Measurements from ENCODE around the gene NLRP6. TPM values are rescaled to one million over a fixed set of nuclear protein-coding genes. Genes with fewer than 3 reads are reported as not detected.

NLRP6 gene
- total and polyA plus RNA-seq, 7 donors, result 0.33 to 3.3 (median 2.1) TPM; not detected in 3

GRCh38 chr11:287821-288477 lies 9.7 kb downstream of the NLRP6 start:
- DNase-seq, result peak; percentile 64
- Histone ChIP-seq H3K27me3 (peaks cover 6 to 47% (median 21%) of the 10 kb centered on the region in 3 donors), H3K9me3 (no peaks in the 10 kb centered on the region), H3K27ac (peak overlapping the region in 3 of 4 donors; percentile 42 to 70 (median 64)), H3K4me3 (peak overlapping the region; percentile 46 to 77 (median 68)), H3K4me1 (peaks cover 0 to 21% (median 17%) of the 10 kb centered on the region in 4 donors), H3K36me3 (peaks cover 0 to 4% (median 0%) of the 10 kb centered on the region in 4 donors)
- WGBS, 2 donors, result 10 to 17% methylated on average over 41 of the region's 41 CpGs
- intact Hi-C loops (cut with DNase I), result loop anchor here (2.0 to 5.0 kb wide), 4 partner anchors 36 to 164 kb away; partner anchors contain the start of genes PSMD13, PTDSS2 and SIRT3
- TF ChIP-seq EP300 (IDR thresholded peaks at IDR 0.05) (no peak), POLR2A (IDR thresholded peaks at IDR 0.05) (no peak), POLR2AphosphoS5 (IDR thresholded peaks at IDR 0.05) (no peak), CTCF (IDR thresholded peaks at IDR 0.05) (no peak)

DNA sequence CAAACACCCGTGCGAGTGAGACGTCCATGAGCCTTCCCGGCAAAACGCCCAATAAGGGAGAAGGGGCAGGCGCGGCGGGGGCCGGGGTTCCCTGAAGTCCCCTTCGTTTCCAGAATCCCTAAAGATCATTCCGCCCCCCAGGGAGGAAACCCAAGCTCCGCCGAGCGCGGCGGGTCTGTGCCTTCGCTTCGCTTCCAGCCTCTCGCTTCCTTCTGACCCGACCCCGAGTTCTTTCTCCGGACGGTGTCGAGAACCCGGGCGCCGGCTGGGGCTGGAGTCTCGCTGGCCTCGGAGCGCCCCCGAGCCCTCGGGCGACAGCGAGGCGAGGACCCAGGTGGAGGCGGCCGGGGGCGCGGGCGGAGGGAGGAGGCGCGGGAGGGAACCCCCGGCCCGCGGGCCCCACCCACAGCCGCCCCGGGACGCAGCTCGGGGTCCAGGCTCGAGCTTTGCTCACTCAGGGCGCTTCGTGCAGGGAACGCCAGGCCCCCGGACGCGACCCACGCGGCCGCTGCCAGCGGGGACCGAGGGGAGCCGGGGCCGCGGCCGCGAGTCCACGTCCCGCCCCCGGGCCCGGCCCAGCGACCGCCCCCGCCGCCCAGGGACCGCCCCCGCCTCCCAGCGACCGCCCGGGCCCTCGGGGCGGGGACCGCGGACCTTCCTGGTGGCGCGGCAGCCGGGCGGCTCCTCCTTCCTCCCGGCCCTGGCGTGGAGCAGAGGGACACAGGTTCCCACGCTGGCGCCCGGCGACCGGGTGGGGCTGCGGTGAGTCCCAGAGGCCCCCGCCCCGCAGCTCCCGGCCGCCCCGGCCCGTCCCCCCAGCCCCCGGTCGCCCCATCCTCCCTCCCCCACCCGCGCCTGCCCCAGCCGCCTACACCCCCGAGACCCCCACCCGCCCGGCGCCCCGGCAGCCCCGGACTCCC lies 10.5 kb downstream of the NLRP6 start, which contains the start of gene PGGHG:
Gene PGGHG, plus strand, starts transcription at position 649 of the 920 bp plus-strand sequence. CDS start 691 bp downstream, outside the sequence.
- Histone ChIP-seq H3K27ac (peak within 1 kb of the TSS; percentile 50 to 70 (median 66)), H3K27me3 (peaks cover 6 to 40% (median 19%) of the 10 kb centered on the region in 3 donors), H3K36me3 (peaks cover 0 to 11% (median 0%) of the 10 kb centered on the region in 4 donors), H3K9me3 (no peaks in the 10 kb centered on the region), H3K4me1 (peaks cover 0 to 21% (median 17%) of the 10 kb centered on the region in 4 donors), H3K4me3 (peak within 1 kb of the TSS; percentile 46 to 77 (median 68))
- DNase-seq, result peak; percentile 87
- intact Hi-C loops (cut with DNase I), result loop anchor here (2.0 to 5.0 kb wide), 4 partner anchors 36 to 164 kb away; partner anchors contain the start of genes PSMD13, PTDSS2 and SIRT3
- 1% methylated on average over 112 of the region's 112 CpGs for WGBS, 2 donors
- TF ChIP-seq EP300 (IDR thresholded peaks at IDR 0.05) (no peak), POLR2AphosphoS5 (IDR thresholded peaks at IDR 0.05) (peak in 2 of 4 donors; percentile 12 to 35)

- Histone ChIP-seq H3K9me3 (no peaks in the 10 kb centered on the region), H3K27me3 (peaks cover 4 to 34% (median 13%) of the 10 kb centered on the region in 3 donors), H3K27ac (peak overlapping the region; percentile 50 to 70 (median 64)), H3K4me1 (peaks cover 0 to 21% (median 17%) of the 10 kb centered on the region in 4 donors), H3K4me3 (peak overlapping the region; percentile 46 to 77 (median 68)), H3K36me3 (peaks cover 0 to 14% (median 0%) of the 10 kb centered on the region in 4 donors)
- intact Hi-C loops (cut with DNase I), result loop anchor here (2.0 to 5.0 kb wide), 4 partner anchors 37 to 163 kb away; partner anchors contain the start of genes PSMD13, PTDSS2 and SIRT3
- DNase-seq, result peak; percentile 67
- no peak for TF ChIP-seq EP300 (IDR thresholded peaks at IDR 0.05)
- no peak for TF ChIP-seq POLR2A (IDR thresholded peaks at IDR 0.05)
- TF ChIP-seq CTCF (IDR thresholded peaks at IDR 0.05), result no peak
- no peak for TF ChIP-seq POLR2AphosphoS5 (IDR thresholded peaks at IDR 0.05)
- 13 to 20% methylated on average over 14 of the region's 14 CpGs for WGBS, 2 donors
Measured at GRCh38 chr11:289398-289711, 11.1 kb downstream of the NLRP6 start.

DNA sequence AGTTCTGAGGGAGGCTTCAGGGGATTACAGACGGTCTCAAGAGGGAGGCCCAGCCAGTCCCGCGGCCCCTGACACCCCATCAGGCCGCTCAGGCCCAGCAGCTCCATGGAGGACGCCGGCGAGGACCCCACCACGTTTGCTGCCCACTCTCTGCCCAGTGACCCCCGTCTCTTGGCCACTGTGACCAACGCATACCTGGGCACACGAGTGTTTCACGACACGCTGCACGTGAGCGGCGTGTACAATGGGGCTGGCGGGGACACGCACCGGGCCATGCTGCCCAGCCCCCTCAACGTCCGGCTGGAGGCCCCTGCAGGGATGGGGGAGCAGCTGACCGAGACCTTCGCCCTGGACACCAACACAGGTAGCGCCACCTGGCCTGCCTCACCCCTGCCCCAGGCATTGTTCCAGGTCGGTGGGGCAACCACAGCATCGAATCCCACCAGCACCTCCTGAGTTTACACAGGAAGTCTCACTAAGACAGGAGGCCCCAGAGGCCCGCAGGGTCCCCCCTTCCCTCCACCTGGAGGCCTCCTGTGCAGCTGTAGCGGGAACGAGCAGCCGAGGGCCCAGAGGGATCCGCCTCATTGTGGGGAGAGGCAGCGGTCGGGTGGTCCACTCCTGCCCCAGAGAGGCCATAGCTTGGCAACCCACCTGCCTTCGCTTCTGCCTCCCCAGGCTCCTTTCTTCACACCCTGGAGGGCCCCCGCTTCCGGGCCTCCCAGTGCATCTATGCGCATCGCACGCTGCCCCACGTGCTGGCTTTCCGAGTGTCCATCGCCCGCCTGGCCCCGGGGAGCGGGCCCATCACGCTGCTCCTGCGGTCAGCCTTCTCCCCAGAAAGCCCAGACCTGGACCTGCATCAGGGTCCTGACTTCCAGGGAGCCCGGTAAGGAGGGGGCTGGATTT lies 11.8 kb downstream of the NLRP6 start:
- peak; percentile 65 for DNase-seq
- Histone ChIP-seq H3K9me3 (no peaks in the 10 kb centered on the region), H3K27me3 (peaks cover 0 to 28% (median 8%) of the 10 kb centered on the region in 3 donors), H3K27ac (peak overlapping the region in 2 of 4 donors; percentile 64 to 65), H3K4me1 (peaks cover 0 to 21% (median 17%) of the 10 kb centered on the region in 4 donors), H3K36me3 (peaks cover 0 to 14% (median 0%) of the 10 kb centered on the region in 4 donors), H3K4me3 (peak overlapping the region; percentile 46 to 77 (median 68))
- intact Hi-C loops (cut with DNase I), result loop anchor here (2.0 to 5.0 kb wide), 4 partner anchors 38 to 162 kb away; partner anchors contain the start of genes PSMD13, PTDSS2 and SIRT3
- TF ChIP-seq CTCF (IDR thresholded peaks at IDR 0.05) (no peak), POLR2A (IDR thresholded peaks at IDR 0.05) (no peak), POLR2AphosphoS5 (IDR thresholded peaks at IDR 0.05) (no peak), EP300 (IDR thresholded peaks at IDR 0.05) (no peak)
- 82 to 84% methylated on average over 48 of the region's 48 CpGs for WGBS, 2 donors
